NCI-H2081 (cell line): ENCODE data around the gene ARHGAP5.
"Not testable (repeated sequence)": the region's sequence is repeated elsewhere in the genome, so short reads cannot be mapped to it uniquely, and the experiment has no call there.

Source experiments
- DNase-seq, 2 experiments: peaks; one replicate each; lab custom pipeline; 2025; lab: John Stamatoyannopoulos, UW

The ARHGAP5 gene

GRCh38 chr14:32109676-32110547 is 32.8 kb downstream of the ARHGAP5 start:
- DNase-seq, result no peak

- no peak for DNase-seq
These were observed 33.4 kb downstream of the ARHGAP5 start for GRCh38 chr14:32110548-32110896.

GRCh38 chr14:32121536-32121935 is 44.4 kb downstream of the ARHGAP5 start:
- no peak for DNase-seq

GRCh38 chr14:32121948-32122347 is 44.8 kb downstream of the ARHGAP5 start:
- no peak for DNase-seq

- DNase-seq, result not testable (repeated sequence)
These were observed 50.0 kb downstream of the ARHGAP5 start for GRCh38 chr14:32126899-32127730.

GRCh38 chr14:32127731-32128654 is 50.9 kb downstream of the ARHGAP5 start:
- not testable (repeated sequence) for DNase-seq

- DNase-seq, result no peak
These were observed 51.6 kb downstream of the ARHGAP5 start for GRCh38 chr14:32128703-32129102.

- no peak for DNase-seq
These were observed 52.0 kb downstream of the ARHGAP5 start for GRCh38 chr14:32129124-32129523.

- not testable (repeated sequence) for DNase-seq
These were observed 54.6 kb downstream of the ARHGAP5 start for GRCh38 chr14:32131689-32132088.

- peak in 1 of 2 experiments; percentile 11 for DNase-seq
These were observed 57.5 kb downstream of the ARHGAP5 start for GRCh38 chr14:32134448-32135097.

- DNase-seq, result no peak
These were observed 59.1 kb downstream of the ARHGAP5 start for GRCh38 chr14:32136027-32136825.

GRCh38 chr14:32137313-32137712 is 60.2 kb downstream of the ARHGAP5 start:
- no peak for DNase-seq

- DNase-seq, result no peak
These were observed 60.8 kb downstream of the ARHGAP5 start for GRCh38 chr14:32137892-32138291.

- DNase-seq, result no peak
These were observed 65.2 kb downstream of the ARHGAP5 start for GRCh38 chr14:32142341-32142740.

- DNase-seq, result no peak
These were observed 65.8 kb downstream of the ARHGAP5 start for GRCh38 chr14:32142754-32143437.

GRCh38 chr14:32150392-32150791 is 73.3 kb downstream of the ARHGAP5 start:
- no peak for DNase-seq

- no peak for DNase-seq
These were observed 88.9 kb downstream of the ARHGAP5 start for GRCh38 chr14:32166029-32166428.

- DNase-seq, result no peak
These were observed 89.8 kb downstream of the ARHGAP5 start for GRCh38 chr14:32166924-32167323.

- DNase-seq, result no peak
These were observed 90.8 kb downstream of the ARHGAP5 start for GRCh38 chr14:32167907-32168306.

- no peak for DNase-seq
These were observed 92.1 kb downstream of the ARHGAP5 start for GRCh38 chr14:32169191-32169590.
